Measurements from ENCODE around the gene FIZ1. TPM values are rescaled to one million over a fixed set of nuclear protein-coding genes. Genes with fewer than 3 reads are reported as not detected.
A peak's percentile ranks its signal among the peaks of the same experiment; 100 is the strongest.

Gene FIZ1
- polyA plus RNA-seq, 2 donors, result 7.2 to 10.9 TPM

DNA sequence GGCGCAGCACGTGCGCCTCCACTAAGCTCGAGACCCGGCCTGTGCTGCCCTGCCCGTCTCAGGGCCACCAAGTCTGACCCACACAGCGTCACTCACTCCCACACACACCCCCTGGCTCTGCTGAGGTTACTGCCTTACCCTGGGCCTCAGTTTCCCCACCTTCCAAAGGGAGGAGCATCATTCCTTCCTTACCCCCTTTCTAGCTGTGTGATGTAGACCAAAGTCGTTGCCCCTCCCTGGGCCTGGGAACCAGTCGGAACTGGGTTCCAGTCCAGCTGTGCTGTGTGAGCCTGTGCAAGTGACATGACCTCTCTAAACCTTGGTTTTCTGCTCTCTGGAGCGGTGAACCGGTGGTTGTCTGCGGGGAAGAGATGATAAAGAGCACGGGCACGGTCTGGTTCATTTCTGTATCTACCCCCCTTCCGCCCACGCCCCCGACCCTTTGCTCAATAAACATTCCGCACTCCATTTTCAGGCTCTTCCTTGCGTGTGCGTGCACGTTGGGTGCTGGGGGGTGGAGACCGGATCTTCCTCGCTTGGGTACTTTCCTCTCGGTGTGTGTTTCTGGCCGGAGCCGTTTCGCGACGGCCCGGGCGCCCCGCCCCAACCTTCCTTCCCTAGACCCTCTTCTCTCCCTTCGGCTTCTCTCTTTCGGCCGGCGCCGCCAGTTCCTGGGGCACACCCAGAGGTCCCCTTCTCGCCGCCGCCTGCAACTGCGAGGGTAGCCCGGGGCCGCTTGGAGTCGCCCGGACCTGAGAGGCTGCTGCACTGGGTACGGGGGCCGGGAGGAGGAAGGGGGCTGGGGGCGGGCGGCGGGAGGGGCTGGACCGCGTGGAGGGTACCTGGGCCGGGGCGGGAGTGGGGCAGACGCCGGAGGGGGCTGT, 43.9 kb upstream of the FIZ1 start, which contains the start of gene ZNF581:
TSS of gene ZNF581 (plus strand) at position 647 of the 884 bp plus-strand sequence. CDS start 923 bp downstream, outside the sequence.
- no peaks in the 10 kb centered on the region for H3K9me3 ChIP-seq (ENCODE audit: control insufficient read depth in 2 of 2, insufficient read depth in 1 of 2, low read depth in 1 of 2, low read length in 1 of 2)
- H3K4me3 ChIP-seq (ENCODE audit: low read depth in 1 of 2, low read length in 2 of 2), result peak within 1 kb of the TSS; percentile 62 to 96
- H3K36me3 ChIP-seq (ENCODE audit: control insufficient read depth in 2 of 2, insufficient read depth in 2 of 2, low read length in 1 of 2), result peaks cover 0 to 11% of the 10 kb centered on the region in 2 donors
- 2% methylated on average over 55 to 56 of the region's 56 CpGs for WGBS, 2 donors
- peak within 1 kb of the TSS; percentile 86 to 88 for H3K27ac ChIP-seq (ENCODE audit: low read depth in 2 of 2, low read length in 1 of 2)
- peaks cover 7 to 19% of the 10 kb centered on the region in 2 donors for H3K4me1 ChIP-seq (ENCODE audit: control insufficient read depth in 2 of 2, insufficient read depth in 2 of 2, low read length in 1 of 2)
- H3K27me3 ChIP-seq (ENCODE audit: control insufficient read depth in 1 of 2, insufficient read depth in 2 of 2, low read length in 2 of 2), result no peaks in the 10 kb centered on the region

GRCh38 chr19:55642153-55643002, 43.1 kb upstream of the FIZ1 start:
- Histone ChIP-seq H3K9me3 (ENCODE audit: control insufficient read depth in 2 of 2, insufficient read depth in 1 of 2, low read depth in 1 of 2, low read length in 1 of 2) (no peaks in the 10 kb centered on the region), H3K27ac (ENCODE audit: low read depth in 2 of 2, low read length in 1 of 2) (peak overlapping the region; percentile 86 to 88), H3K4me1 (ENCODE audit: control insufficient read depth in 2 of 2, insufficient read depth in 2 of 2, low read length in 1 of 2) (peaks cover 7 to 15% of the 10 kb centered on the region in 2 donors), H3K4me3 (ENCODE audit: low read depth in 1 of 2, low read length in 2 of 2) (peak overlapping the region; percentile 62 to 96), H3K27me3 (ENCODE audit: control insufficient read depth in 1 of 2, insufficient read depth in 2 of 2, low read length in 2 of 2) (no peaks in the 10 kb centered on the region), H3K36me3 (ENCODE audit: control insufficient read depth in 2 of 2, insufficient read depth in 2 of 2, low read length in 1 of 2) (peaks cover 0 to 11% of the 10 kb centered on the region in 2 donors)
- WGBS, 2 donors, result 1 to 3% methylated on average over 65 of the region's 65 CpGs

DNA sequence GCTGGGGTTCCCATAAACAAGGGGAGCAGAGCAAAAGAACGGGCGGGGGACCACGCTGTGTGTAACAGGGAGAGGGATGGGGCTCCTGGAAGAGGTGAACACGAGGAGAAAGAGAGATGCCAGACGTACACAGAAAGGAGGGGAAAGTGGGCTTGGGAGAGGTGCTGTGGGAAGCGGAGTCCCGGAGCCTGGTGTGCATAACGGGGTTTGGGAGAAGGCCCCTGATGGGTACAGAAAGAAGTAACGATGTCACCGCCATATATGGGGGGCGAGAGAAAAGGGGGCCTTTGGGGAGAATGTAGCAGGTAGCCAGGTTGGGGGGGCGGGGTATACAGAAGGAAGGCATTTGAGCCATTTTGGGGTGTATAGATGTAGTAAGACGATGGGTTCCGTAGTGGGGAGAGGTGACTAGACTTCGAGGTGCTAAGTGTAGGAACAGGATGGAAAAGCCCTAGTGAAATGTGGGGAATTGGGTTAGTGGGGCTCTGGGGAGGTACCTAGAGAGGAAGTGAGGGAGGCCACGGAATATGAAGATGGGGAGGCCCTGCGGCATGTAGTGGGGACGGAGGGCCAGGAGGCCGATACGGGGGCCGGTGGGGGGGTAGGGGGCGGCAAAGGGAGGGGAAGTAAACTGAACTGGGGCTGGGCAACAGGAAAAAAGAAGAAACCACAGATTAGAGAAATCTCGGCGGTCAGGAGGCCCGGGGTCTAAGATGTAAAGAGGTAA, 42.3 kb upstream of the FIZ1 start:
- H3K4me1 ChIP-seq (ENCODE audit: control insufficient read depth in 2 of 2, insufficient read depth in 2 of 2, low read length in 1 of 2), result peaks cover 9 to 17% of the 10 kb centered on the region in 2 donors
- H3K4me3 ChIP-seq (ENCODE audit: low read depth in 1 of 2, low read length in 2 of 2), result peak overlapping the region; percentile 62 to 96
- WGBS, 2 donors, result 1% methylated on average over 24 to 25 of the region's 25 CpGs
- H3K27me3 ChIP-seq (ENCODE audit: control insufficient read depth in 1 of 2, insufficient read depth in 2 of 2, low read length in 2 of 2), result no peaks in the 10 kb centered on the region
- H3K9me3 ChIP-seq (ENCODE audit: control insufficient read depth in 2 of 2, insufficient read depth in 1 of 2, low read depth in 1 of 2, low read length in 1 of 2), result no peaks in the 10 kb centered on the region
- peaks cover 0 to 11% of the 10 kb centered on the region in 2 donors for H3K36me3 ChIP-seq (ENCODE audit: control insufficient read depth in 2 of 2, insufficient read depth in 2 of 2, low read length in 1 of 2)
- peak overlapping the region; percentile 86 to 91 for H3K27ac ChIP-seq (ENCODE audit: low read depth in 2 of 2, low read length in 1 of 2)

GRCh38 chr19:55640577-55641425, 41.5 kb upstream of the FIZ1 start, which contains the start of gene ZNF580:
Gene ZNF580, plus strand, starts transcription at chr19:55641002. Its CDS starts 1,507 bp downstream, at chr19:55642509.
- Histone ChIP-seq H3K4me3 (ENCODE audit: low read depth in 1 of 2, low read length in 2 of 2) (peak within 1 kb of the TSS; percentile 58 to 96), H3K4me1 (ENCODE audit: control insufficient read depth in 2 of 2, insufficient read depth in 2 of 2, low read length in 1 of 2) (peaks cover 11 to 24% of the 10 kb centered on the region in 2 donors)
- 1% methylated on average over 67 to 89 of the region's 89 CpGs for WGBS, 2 donors

GRCh38 chr19:55640043-55640576, 40.8 kb upstream of the FIZ1 start:
- 13 to 21% methylated on average over 36 to 38 of the region's 38 CpGs for WGBS, 2 donors
- H3K27me3 ChIP-seq (ENCODE audit: control insufficient read depth in 1 of 2, insufficient read depth in 2 of 2, low read length in 2 of 2), result no peaks in the 10 kb centered on the region
- H3K36me3 ChIP-seq (ENCODE audit: control insufficient read depth in 2 of 2, insufficient read depth in 2 of 2, low read length in 1 of 2), result peaks cover 0 to 7% of the 10 kb centered on the region in 2 donors
- peak overlapping the region; percentile 86 to 91 for H3K27ac ChIP-seq (ENCODE audit: low read depth in 2 of 2, low read length in 1 of 2)
- H3K9me3 ChIP-seq (ENCODE audit: control insufficient read depth in 2 of 2, insufficient read depth in 1 of 2, low read depth in 1 of 2, low read length in 1 of 2), result no peaks in the 10 kb centered on the region
- H3K4me1 ChIP-seq (ENCODE audit: control insufficient read depth in 2 of 2, insufficient read depth in 2 of 2, low read length in 1 of 2), result peaks cover 11 to 28% of the 10 kb centered on the region in 2 donors
- H3K4me3 ChIP-seq (ENCODE audit: low read depth in 1 of 2, low read length in 2 of 2), result peak overlapping the region; percentile 58 to 96

More at GRCh38 chr19:55640577-55641425, 41.5 kb upstream of the FIZ1 start, which contains the start of gene ZNF580:
- Histone ChIP-seq H3K36me3 (ENCODE audit: control insufficient read depth in 2 of 2, insufficient read depth in 2 of 2, low read length in 1 of 2) (peaks cover 0 to 11% of the 10 kb centered on the region in 2 donors), H3K27ac (ENCODE audit: low read depth in 2 of 2, low read length in 1 of 2) (peak within 1 kb of the TSS; percentile 86 to 91), H3K27me3 (ENCODE audit: control insufficient read depth in 1 of 2, insufficient read depth in 2 of 2, low read length in 2 of 2) (no peaks in the 10 kb centered on the region), H3K9me3 (ENCODE audit: control insufficient read depth in 2 of 2, insufficient read depth in 1 of 2, low read depth in 1 of 2, low read length in 1 of 2) (no peaks in the 10 kb centered on the region)

DNA sequence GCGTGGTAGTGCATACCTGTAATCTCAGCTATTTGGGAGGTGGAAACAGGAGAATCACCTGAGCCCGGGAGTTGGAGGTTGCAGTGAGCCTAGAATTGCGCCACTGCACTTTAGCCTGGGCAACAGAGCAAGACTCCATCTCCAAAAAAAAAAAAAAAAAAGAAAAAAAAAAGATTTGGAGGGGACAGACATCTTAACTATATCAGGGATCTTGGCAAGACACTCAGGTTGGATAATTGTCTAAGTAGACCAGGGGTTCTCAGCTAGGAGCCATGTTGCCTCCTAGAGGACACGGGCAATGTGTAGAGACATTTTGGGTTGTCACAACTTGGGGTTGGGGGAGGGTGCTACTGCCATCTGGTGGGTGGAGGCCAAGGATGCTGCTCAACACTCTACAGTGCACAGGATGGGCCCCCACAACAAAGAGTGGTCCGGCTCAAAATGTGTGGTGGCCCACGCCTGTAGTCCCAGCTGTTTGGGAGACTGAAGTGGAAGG, 39.6 kb upstream of the FIZ1 start:
- Histone ChIP-seq H3K4me3 (ENCODE audit: low read depth in 1 of 2, low read length in 2 of 2) (no peak overlapping the region), H3K9me3 (ENCODE audit: control insufficient read depth in 2 of 2, insufficient read depth in 1 of 2, low read depth in 1 of 2, low read length in 1 of 2) (no peaks in the 10 kb centered on the region), H3K4me1 (ENCODE audit: control insufficient read depth in 2 of 2, insufficient read depth in 2 of 2, low read length in 1 of 2) (peaks cover 11 to 19% of the 10 kb centered on the region in 2 donors), H3K36me3 (ENCODE audit: control insufficient read depth in 2 of 2, insufficient read depth in 2 of 2, low read length in 1 of 2) (no peaks in the 10 kb centered on the region), H3K27me3 (ENCODE audit: control insufficient read depth in 1 of 2, insufficient read depth in 2 of 2, low read length in 2 of 2) (no peaks in the 10 kb centered on the region), H3K27ac (ENCODE audit: low read depth in 2 of 2, low read length in 1 of 2) (no peak overlapping the region)
- WGBS, 2 donors, result 86 to 88% methylated on average over 6 of the region's 6 CpGs

DNA sequence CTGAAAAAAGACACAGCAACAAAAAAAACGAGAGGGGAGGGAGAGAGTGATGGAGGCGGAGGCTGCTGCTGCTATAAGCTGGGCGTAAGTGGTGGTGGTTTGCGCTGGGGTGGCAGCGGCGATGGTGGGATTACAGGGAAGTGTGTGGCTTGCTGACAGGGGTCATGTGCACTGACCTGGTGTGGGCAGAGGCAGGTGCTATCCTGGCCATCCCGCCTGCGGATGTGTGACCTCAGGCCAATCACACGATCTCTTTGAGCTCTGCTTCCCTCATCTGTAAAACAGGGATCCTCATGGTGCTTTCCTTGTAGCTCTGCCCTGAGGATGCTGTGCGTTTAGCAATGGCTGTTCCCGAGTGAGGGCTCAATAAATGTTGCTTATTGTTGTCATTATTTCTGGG, 38.2 kb upstream of the FIZ1 start:
- Histone ChIP-seq H3K4me1 (ENCODE audit: control insufficient read depth in 2 of 2, insufficient read depth in 2 of 2, low read length in 1 of 2) (peaks cover 7 to 19% of the 10 kb centered on the region in 2 donors), H3K36me3 (ENCODE audit: control insufficient read depth in 2 of 2, insufficient read depth in 2 of 2, low read length in 1 of 2) (no peaks in the 10 kb centered on the region), H3K27me3 (ENCODE audit: control insufficient read depth in 1 of 2, insufficient read depth in 2 of 2, low read length in 2 of 2) (no peaks in the 10 kb centered on the region), H3K9me3 (ENCODE audit: control insufficient read depth in 2 of 2, insufficient read depth in 1 of 2, low read depth in 1 of 2, low read length in 1 of 2) (no peaks in the 10 kb centered on the region), H3K4me3 (ENCODE audit: low read depth in 1 of 2, low read length in 2 of 2) (no peak overlapping the region), H3K27ac (ENCODE audit: low read depth in 2 of 2, low read length in 1 of 2) (no peak overlapping the region)
- 72 to 75% methylated on average over 11 of the region's 11 CpGs for WGBS, 2 donors

DNA sequence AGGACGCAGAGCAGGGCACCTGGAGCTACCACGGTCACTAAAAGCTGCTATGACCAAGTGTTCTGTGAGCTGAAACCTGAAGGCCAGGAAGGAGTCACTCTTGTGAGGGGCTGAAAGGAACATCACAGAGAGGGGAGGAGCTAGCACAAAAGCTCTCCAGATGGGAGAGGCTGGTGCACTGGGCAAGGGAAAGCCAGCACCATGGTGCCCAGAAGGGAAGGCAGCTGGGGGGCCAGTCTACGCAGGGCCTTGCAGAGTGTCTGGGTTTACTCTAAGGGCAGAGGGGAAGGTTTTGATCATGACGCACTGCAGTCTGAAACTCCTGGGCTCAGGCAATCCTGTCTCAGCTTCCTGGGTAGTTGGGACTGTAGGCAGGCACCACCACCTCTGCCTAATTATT, 37.4 kb upstream of the FIZ1 start:
- no peaks in the 10 kb centered on the region for H3K27me3 ChIP-seq (ENCODE audit: control insufficient read depth in 1 of 2, insufficient read depth in 2 of 2, low read length in 2 of 2)
- no peaks in the 10 kb centered on the region for H3K36me3 ChIP-seq (ENCODE audit: control insufficient read depth in 2 of 2, insufficient read depth in 2 of 2, low read length in 1 of 2)
- peaks cover 4 to 17% of the 10 kb centered on the region in 2 donors for H3K4me1 ChIP-seq (ENCODE audit: control insufficient read depth in 2 of 2, insufficient read depth in 2 of 2, low read length in 1 of 2)
- H3K4me3 ChIP-seq (ENCODE audit: low read depth in 1 of 2, low read length in 2 of 2), result no peak overlapping the region
- peak overlapping the region in 1 of 2 donors; percentile 47 for H3K27ac ChIP-seq (ENCODE audit: low read depth in 2 of 2, low read length in 1 of 2)
- WGBS, 2 donors, result 85% methylated on average over 4 of the region's 4 CpGs
- H3K9me3 ChIP-seq (ENCODE audit: control insufficient read depth in 2 of 2, insufficient read depth in 1 of 2, low read depth in 1 of 2, low read length in 1 of 2), result no peaks in the 10 kb centered on the region
